Measurements from ENCODE around the gene DOP1A. TPM values are rescaled to one million over a fixed set of nuclear protein-coding genes. Genes with fewer than 3 reads are reported as not detected.

Gene DOP1A
- polyA plus RNA-seq, 3 donors = 2.1 to 8.9 (median 2.5) TPM

DNA sequence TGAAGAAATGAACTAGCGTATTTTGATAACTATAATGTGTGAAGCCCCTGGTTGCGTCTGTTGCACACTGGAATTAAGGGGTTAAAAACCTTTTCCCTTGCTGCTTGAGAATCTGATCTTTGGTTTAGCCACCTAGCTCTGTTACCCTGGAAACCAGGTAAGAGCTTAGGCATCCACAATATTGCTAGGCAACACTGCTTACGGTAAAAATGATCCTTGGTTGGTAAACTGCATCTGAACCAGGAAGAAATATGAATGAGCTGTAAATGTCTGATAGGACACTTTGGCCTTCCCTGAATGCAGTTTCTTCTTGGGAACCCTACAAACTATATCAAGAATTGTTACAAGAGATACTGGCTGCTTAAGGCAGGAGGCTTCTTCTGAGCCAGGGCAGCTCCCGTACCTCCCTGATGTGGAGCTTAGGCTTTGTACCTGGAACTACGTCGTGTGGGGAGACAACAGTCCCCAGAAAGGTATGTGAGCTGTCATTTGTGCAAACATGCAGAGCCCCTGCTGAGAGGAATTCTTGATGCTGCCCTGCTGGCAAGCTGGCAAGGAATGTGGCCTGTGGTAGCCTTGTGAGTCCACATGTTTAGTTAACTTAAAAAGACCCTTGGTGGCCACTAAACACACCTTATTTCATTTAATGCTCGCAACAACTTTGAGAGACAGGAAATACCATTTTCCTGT, 20.3 kb upstream of the DOP1A start:
- H3K27ac Mint-ChIP-seq = no peak overlapping the region
- H3K27me3 Mint-ChIP-seq (ENCODE audit: low read depth in 3 of 3) = peaks cover 0 to under 1% (median 0%) of the 10 kb centered on the region in 3 donors
- Histone ChIP-seq H3K4me2 (replicated peaks; ENCODE audit: extremely low read depth, low read length, poor library complexity, severe bottlenecking) (no peak overlapping the region), H3K9me3 (replicated peaks in 1 of 2; ENCODE audit: control insufficient read depth in 1 of 2, insufficient read depth in 1 of 2, low read length in 2 of 2) (no peaks in the 10 kb centered on the region), H4K20me1 (ENCODE audit: insufficient read depth, low read length) (no peaks in the 10 kb centered on the region), H3K27me3 (ENCODE audit: control insufficient read depth in 2 of 2, insufficient read depth in 2 of 2, low read length in 2 of 2) (no peaks in the 10 kb centered on the region), H3K4me1 (ENCODE audit: control insufficient read depth in 1 of 2, insufficient read depth in 2 of 2, low read length in 2 of 2) (no peaks in the 10 kb centered on the region), H2AFZ (ENCODE audit: insufficient read depth, low read depth, low read length, poor library complexity, severe bottlenecking) (no peak overlapping the region), H3K79me2 (ENCODE audit: insufficient read depth, low read length) (no peaks in the 10 kb centered on the region), H3K9ac (ENCODE audit: insufficient read depth, low read length, poor library complexity, severe bottlenecking) (no peak overlapping the region), H3K36me3 (replicated peaks in 1 of 2; ENCODE audit: control insufficient read depth in 1 of 2, insufficient read depth in 2 of 2, low read length in 2 of 2) (no peaks in the 10 kb centered on the region), H3K4me3 (replicated peaks in 1 of 3; ENCODE audit: low read depth in 2 of 3, low read length in 3 of 3) (no peak overlapping the region), H3K27ac (ENCODE audit: low read depth in 1 of 2, low read length in 2 of 2) (no peak overlapping the region)
- intact Hi-C loops (cut with micrococcal nuclease) = no loop called here
- H3K4me3 Mint-ChIP-seq = no peak overlapping the region
- 100% methylated on average over 4 of the region's 7 CpGs for WGBS (ENCODE audit: insufficient coverage)
- H3K4me1 Mint-ChIP-seq = no peaks in the 10 kb centered on the region
- TF ChIP-seq CTCF (IDR thresholded peaks at IDR 0.05) = no peak
- peaks cover 0 to 6% of the 10 kb centered on the region in 2 donors for H3K36me3 Mint-ChIP-seq
- H3K9me3 Mint-ChIP-seq = no peaks in the 10 kb centered on the region
- no peak for DNase-seq

- H3K9me3 ChIP-seq (replicated peaks in 1 of 2; ENCODE audit: control insufficient read depth in 1 of 2, insufficient read depth in 1 of 2, low read length in 2 of 2) = no peaks in the 10 kb centered on the region
These were observed 15.9 kb upstream of the DOP1A start for GRCh38 chr6:83051377-83052172.

More at GRCh38 chr6:83051377-83052172, 15.9 kb upstream of the DOP1A start:
- H3K4me2 ChIP-seq (replicated peaks; ENCODE audit: extremely low read depth, low read length, poor library complexity, severe bottlenecking) = no peak overlapping the region
- Mint-ChIP-seq H3K4me3 (no peak overlapping the region), H3K27ac (no peak overlapping the region), H3K36me3 (peaks cover 4 to 12% of the 10 kb centered on the region in 2 donors), H3K4me1 (peaks cover 2% of the 10 kb centered on the region), H3K27me3 (ENCODE audit: low read depth in 3 of 3) (peaks cover 0 to 2% (median 0%) of the 10 kb centered on the region in 3 donors), H3K9me3 (no peaks in the 10 kb centered on the region)
- no peak for DNase-seq
- H2AFZ ChIP-seq (ENCODE audit: insufficient read depth, low read depth, low read length, poor library complexity, severe bottlenecking) = no peak overlapping the region
- H3K4me1 ChIP-seq (ENCODE audit: control insufficient read depth in 1 of 2, insufficient read depth in 2 of 2, low read length in 2 of 2) = no peaks in the 10 kb centered on the region
- peaks cover 0 to 3% of the 10 kb centered on the region in 2 donors for H3K36me3 ChIP-seq (replicated peaks in 1 of 2; ENCODE audit: control insufficient read depth in 1 of 2, insufficient read depth in 2 of 2, low read length in 2 of 2)
- no peak overlapping the region for H3K4me3 ChIP-seq (replicated peaks in 1 of 3; ENCODE audit: low read depth in 2 of 3, low read length in 3 of 3)
- intact Hi-C loops (cut with micrococcal nuclease) = no loop called here
- no peaks in the 10 kb centered on the region for H3K79me2 ChIP-seq (ENCODE audit: insufficient read depth, low read length)
- no peak overlapping the region for H3K27ac ChIP-seq (ENCODE audit: low read depth in 1 of 2, low read length in 2 of 2)
- H3K27me3 ChIP-seq (ENCODE audit: control insufficient read depth in 2 of 2, insufficient read depth in 2 of 2, low read length in 2 of 2) = no peaks in the 10 kb centered on the region
- no peak for TF ChIP-seq CTCF (IDR thresholded peaks at IDR 0.05)
- no CpG with 5 or more reads among the region's 5 CpGs for WGBS (ENCODE audit: insufficient coverage)
- no peak overlapping the region for H3K9ac ChIP-seq (ENCODE audit: insufficient read depth, low read length, poor library complexity, severe bottlenecking)
- H4K20me1 ChIP-seq (ENCODE audit: insufficient read depth, low read length) = no peaks in the 10 kb centered on the region
